ENCODE measurements around the gene TMC4.

Gene TMC4

DNA sequence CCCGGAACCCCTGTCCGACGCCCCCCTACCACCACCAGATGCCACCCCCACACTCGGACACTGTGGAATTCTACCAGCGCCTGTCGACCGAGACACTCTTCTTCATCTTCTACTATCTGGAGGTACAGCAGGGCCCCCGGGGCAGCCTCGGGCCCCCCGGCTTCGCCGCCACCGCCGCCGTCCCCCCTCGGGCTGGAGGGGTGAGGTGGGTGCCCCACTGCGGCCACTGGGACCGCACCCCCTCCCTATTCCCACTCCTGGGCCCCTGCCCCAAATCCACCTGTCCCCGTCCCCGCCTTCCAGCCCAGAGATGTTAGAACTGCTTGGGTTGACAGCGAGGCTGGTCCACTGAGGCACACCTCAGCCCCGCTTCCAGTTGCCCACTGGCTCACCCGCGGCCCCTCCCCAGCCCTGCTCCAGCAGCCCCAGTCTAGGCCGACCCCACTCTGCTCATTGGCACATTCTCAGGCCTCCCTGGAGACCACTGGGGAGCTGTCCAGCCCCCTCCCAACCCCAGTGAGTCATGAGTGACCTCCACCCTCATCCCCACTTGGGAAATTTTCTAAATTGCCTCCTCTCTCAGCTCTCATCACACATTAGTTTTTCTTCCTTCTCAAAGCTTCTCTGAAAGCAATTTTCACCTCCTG, 20.0 kb downstream of the TMC4 start:
- no peak for DNase-seq

DNA sequence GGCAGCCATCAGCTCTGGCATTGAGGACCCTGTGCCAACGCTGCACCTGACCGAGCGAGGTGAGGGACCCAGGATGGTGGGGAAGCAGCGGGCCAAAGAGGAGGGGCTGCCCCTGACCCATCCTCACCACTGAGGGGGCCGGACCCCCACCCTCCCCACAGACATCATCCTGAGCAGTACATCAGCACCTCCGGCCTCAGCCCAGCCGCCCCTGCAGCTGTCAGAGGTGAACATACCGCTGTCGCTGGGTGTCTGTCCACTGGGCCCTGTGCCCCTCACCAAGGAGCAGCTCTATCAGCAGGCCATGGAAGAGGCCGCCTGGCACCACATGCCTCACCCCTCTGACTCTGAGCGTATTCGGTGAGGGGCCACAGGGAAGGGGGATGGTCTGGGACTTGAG, 20.7 kb downstream of the TMC4 start:
- DNase-seq: no peak

DNA sequence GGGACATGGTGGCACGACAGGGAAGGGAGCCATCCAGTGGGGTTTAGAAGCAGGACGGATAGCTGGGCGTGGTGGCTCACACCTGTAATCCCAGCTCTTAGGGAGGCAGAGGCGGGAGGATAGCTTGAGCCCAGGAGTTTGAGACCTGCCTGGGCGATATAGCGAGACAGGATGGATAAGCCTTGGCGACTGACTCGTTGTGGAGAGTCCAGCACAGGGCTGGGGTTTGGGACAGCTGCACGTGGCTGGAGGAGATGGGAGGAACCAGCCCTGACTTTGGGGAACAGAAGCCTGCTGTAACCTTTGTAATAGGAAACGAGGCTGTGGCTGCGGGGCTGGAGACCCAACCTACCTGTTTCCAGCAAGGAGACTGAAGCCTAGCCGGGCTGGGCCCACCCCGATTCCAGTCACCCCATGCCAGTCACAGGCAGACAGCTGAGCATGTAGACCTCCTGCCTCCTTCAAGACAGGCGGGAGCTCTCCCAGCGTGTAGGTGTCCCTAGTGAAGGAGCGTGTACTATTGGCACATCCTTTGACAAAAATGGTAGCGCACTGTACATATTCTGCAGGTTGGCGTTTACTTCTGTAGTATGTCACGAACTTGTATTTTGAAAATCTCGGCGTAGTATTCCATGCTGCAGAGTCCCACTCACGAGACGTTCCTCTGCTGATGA, 21.5 kb downstream of the TMC4 start:
- no peak for DNase-seq

DNA sequence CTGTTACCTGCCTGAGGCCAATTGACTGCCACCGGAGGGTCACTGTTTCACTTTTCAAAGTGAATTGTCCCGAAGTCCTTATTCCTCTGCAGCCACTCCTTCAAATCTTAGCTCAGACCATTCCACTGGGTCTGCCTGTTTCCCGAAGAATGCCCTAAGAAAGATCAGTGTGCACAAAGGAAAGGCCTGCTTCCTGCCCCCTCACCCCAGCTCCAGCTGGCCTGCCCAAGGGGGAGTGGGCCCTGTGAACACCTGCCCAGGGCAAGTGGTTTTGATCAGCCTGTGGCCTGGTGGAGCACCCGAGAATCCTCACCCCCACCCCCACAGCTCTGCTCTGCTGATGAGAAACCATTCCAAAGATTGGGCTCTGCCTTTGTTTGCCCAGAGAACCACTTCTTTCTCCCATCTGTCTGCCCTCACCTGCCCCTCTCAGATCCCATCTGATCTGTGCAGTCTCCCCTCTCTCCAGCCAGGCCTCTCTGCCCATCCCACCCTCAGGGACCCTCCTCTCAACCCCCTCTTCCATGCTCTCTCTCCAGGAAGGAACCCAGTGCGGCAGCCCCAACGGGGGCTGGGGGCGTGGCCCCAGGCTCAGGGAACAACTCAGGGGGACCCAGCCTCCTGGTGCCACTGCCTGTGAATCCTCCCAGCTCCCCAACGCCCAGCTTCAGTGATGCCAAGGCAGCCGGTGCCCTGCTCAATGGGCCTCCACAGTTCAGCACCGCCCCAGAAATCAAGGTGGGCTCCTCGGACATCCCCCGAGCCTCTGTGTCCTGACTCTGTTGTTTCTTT, 23.7 kb downstream of the TMC4 start:
- no peak for DNase-seq

DNA sequence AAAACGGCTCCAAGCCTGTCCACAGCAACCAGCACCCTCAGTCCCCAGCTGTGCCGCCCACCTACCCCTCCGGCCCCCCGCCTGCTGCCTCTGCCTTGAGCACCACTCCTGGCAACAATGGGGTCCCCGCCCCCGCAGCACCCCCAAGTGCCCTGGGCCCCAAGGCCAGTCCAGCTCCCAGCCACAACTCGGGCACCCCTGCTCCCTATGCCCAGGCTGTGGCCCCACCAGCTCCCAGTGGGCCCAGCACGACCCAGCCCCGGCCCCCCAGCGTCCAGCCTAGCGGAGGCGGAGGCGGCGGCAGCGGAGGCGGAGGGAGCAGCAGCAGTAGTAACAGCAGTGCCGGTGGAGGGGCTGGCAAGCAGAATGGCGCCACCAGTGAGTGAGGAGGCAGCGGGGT, 24.8 kb downstream of the TMC4 start:
- no peak for DNase-seq

DNA sequence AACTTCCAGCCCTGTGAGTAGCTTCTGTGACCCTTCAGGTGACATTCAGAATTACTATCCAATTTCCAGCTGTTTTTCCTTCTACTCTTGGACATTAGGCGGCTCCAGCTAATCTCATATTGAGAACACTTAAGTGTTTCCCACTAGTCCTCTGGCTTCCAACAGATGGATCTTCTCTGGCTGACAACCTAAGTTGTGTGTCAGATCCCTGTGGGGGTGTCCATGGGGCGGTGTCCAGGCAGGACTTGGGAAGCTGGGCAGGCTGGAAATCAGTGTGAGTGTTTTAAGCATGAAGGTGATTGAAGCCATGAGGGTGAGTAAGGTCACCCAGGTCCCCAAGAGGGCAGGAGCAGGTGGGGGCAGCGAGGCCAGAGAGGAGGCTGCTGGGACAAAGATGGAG, 25.3 kb downstream of the TMC4 start:
- no peak for DNase-seq

DNA sequence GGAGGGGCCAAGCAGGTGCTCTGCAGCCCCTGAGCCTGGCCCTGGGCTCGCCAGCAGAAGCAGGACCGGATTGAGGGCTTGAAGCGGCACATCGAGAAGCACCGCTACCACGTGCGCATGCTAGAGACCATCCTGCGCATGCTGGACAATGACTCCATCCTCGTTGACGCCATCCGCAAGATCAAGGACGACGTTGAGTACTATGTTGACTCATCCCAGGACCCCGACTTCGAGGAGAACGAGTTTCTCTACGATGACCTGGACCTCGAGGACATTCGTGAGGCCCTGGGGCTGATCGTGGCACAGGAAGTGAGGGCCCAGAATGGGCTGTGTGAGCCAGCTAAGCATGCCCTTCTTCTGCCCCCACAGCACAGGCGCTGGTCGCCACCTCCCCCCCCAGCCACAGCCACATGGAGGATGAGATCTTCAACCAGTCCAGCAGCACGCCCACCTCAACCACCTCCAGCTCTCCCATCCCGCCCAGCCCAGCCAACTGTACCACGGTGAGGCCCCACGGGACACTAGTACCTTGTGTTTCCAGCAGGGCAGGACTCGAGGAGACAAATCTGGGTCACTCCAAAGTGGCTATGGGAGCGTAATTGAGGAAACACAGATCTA, 27.3 kb downstream of the TMC4 start:
- DNase-seq: no peak

DNA sequence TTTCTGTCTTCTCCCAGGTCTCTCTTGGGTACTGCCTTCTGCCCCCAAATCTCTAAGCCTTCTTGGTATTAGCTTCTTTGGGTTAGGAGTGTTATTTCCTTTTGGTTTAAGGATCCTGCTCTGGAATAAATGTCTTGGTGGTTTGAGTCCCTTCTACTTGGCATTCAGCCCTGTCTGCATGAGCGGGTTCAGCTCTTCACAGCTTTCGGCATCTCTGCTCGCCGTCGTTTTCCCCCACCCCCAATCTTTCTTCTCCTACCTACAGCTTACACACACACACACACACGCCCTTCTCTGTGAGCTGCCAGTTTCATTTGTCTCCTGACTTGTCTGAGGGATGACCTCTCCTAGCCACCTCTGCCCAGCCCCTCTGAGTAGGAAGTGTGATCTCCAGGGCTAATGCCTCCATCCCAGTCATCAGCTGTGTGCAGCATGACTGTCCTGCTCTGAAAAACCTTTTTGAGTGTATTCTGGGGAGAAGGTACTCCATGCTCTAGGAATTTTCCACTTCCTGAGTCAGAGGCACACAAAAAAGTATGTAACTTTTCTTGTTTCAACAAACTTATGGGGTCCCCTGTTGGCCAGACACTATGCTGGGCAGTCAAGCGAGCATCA, 30.7 kb downstream of the TMC4 start:
- DNase-seq: no peak

DNA sequence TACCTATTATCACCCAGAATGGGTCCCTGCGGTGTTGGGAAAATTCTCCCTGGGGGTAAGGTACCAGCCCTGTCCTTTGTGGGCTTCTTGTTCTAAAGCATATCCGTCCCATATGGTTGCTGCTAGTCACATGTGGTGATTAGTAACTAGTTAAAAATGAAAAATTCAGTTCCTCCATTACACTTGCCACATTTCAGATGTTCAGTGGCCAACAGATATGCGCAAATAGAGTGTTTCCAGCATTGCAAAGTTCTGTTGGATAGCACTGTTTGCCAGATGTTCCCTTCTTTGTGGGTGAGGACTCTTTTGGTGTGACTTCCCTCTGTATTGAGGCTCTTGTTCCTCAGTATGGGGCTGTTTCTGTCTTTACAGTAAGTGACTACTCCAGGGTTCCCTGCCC, 31.6 kb downstream of the TMC4 start:
- DNase-seq: no peak

DNA sequence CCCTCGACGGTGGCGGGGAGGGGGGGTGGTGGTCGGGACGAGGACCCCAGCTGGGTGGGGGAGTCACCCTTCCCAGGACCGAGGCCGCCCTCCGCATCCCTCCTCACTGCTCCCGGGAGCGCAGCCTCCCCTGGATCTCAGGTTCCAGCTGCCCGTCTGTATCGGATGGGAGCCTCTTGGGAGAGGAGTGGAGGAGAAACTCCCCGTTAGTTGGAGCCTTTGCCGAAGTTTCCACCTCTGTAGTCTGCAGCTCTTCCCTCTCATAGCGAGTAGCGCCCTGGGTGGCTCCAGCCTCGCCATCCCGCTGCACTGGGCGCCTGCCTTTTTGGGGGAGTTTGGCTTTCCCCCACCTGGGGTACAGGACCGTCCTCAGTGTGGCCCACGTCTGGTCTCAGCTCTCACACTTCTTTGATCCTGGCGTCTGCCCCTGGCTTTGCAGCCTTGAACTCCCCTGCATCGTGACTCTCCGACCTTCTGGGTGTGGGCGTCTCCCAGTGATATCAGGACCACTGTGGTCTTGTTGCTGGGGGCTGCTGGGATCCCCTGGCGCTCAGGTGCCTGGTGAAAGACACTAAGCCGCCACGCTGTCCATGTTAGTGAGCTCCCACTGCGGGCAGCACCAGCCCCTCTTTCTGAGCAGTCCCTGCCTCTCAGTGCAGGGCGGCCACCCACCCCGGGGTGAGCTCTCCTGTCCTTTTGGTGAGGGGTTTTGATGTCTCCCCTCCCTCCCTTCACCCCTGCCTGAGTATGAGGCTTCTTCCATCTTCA, 34.3 kb downstream of the TMC4 start:
- no peak for DNase-seq

DNA sequence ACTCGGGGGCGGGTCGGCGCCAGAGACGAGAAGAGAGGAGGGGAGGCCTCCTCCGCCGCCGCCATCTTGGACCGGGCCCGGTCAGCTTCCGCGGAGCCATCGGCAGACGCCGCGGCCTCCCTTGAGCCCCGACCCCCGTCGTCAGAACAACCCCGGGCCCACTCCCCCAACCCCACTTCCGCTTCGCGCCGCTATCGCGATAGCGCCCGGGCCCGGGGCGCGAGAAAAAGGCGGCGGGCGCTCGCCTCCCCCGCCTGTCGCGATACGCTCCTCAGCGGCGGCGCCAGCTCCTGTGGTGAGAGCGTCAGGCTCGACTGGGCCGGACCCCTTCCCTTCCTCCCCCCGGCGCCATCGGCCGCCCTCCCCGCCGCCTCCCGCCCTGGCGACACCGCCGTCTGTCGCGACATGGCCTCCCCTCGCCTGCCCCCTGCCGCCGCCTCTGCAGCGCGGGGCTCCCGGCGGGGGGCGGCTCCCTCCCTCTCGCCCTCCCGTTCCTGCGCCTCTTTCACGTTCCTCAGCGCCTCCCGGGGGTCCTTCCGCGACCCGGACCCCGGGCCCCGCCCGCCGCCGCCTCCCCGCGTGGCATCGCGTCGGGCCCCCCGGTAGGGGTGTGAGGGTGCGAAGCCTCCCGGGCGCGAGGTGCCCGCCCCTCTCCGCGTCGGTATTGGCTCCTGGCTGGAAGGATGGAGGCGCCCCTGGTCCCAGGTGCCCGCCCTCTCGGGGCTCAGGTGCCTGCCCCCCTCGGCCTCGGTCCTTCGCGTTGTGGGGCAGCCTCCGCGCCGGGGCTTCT, 35.1 kb downstream of the TMC4 start, which contains the start of gene CNOT3:
Gene CNOT3 (plus strand): TSS at position 64 of the 790 bp plus-strand sequence. CDS start 5,217 bp downstream, outside the sequence.
- DNase-seq: no peak

DNA sequence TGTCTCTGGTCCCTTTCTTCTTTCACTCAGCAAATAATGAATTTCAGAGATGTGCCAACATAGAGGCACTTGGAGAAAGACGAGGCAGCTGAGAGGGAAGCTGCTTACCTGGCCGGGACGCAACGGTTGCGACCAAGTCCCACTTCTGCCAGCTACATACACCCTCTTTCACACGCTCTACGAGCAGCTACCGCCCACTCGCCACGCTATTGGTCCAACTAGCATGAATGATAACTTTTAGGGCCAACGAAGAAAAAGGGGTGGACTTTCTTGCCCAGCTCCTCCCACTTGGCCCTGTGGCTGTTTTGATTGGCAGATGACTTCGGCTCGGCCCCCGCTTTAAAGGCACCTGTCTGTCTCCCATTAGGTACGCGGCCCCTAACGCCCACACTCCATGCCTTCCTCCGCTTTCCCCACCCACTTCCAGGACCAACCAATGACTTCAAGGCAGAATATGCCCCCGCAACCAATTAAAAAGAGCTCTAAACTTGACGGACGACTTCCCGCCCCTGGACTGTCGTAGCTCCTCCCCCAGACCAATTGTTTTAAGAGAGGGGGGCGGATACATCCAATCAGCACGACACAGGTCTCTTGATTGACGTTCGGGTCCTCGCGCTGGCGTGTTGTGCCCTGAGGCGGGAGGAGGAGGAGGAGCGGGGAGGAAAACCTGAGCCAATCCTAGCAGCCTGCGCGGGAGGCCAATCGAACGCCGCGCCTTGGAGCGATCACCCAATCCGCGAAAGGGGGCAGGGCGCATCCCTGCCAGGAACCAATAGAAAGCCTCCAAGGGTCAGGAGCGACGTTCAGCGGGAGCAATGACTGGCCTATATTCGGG, 35.9 kb downstream of the TMC4 start:
- peak; percentile 100 for DNase-seq

DNA sequence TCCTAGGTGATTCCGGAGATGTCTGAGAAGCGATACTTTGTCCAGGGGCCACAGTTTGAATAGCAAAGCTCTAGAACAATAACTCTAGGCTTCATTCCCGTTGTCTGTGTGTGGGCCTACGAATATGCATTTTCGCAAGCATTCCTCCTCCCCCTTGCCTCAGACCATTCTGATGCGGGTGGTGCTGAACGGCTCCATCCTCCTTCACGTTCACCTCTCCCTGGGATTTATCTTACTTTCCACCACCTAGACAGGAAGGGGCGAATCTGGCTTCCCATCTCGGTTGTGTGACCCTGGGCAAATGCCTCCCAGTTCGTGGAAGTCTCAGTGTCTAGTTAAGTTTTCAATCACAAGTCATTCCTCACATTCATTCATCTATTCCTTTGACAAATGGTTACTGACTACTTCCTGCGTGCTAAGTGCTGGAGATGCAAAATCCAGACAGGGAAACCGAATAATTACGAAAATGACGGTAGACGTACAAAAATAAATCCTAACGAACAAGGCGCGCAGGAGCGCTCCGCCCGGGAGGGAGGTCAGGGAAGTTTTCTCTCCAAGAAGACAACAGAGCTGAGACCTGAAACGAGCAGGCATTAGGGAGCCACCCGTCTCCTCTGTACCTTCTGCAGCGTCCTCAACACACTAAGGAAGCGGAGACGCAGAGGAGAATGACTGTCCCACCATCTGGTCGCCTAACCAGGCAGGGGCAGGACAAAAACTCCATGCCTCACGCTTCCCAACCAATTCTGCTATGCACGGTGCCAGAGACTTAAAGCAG, 36.7 kb downstream of the TMC4 start:
- no peak for DNase-seq

DNA sequence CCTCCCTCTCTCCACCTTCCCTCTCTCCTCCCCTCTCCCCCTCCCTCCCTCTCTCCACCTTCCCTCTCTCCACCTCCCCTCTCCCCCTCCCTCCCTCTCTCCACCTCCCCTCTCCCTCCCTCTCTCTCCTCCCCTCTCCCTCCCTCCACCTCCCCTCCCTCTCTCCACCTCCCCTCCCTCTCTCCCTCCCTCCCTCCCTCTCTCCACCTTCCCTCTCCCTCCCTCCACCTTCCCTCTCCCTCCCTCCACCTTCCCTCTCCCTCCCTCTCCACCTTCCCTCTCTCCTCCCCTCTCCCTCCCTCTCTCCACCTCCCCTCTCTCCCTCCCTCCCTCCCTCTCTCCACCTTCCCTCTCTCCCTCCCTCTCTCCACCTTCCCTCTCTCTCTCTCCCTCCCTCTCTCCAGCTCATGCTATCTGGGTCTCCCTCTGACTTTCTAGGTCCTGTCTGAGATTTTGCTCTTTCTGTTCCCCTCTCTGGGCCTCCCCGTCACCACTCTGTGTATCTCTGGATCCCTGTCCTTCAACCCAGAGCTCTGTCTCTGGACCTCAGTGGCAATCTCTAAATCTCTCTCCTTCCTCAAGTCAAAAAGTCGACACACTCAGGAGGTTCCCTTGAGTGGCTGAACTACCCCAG, 38.9 kb downstream of the TMC4 start:
- no peak for DNase-seq

DNA sequence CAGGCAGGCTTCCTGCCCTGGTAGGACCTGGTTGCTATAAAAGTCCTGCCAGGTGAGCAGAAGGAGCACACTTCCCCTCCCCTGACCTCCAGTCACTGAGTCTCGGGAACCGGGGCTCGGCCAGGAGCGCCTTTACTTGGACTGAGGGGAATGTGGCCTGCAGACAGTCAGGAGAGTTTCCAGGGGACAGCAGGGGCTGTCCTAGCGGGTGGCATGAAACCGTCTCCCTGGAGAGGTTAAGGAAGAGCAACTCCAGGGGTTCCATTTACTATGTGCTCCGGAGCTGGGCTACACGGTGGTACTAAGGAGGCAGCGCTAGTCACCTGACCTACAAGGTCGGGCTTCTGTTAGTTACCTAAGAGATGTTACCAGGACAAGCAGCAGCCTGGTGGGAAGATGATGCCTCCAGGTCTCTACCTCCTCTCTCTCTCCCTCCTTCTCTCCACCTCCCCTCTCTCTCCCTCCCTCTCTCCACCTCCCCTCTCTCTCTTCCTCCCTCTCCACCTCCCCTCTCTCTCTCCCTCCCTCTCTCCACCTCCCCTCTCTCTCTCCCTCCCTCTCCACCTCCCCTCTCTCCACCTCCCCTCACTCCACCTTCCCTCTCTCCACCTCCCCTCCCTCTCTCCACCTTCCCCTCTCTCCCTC, 39.5 kb downstream of the TMC4 start:
- DNase-seq: peak; percentile 74

DNA sequence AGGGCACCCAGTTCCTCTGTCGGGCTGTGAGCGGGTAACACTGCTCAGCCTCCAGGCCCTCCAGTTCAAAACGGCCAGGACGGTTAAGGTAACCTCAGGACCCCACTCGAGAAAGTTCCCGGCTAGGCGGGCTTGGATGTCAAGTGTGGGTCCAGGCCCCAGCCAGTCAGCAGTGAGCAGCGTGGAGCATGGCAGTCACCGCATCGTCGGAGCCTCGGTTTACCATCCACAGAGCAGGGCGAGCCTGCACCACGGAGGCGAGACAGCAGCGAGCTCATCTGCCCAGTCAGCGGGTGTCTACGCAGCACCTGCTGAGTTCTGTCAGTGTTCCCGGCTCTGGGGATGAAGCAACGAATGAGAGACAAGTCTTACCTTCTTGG, 43.4 kb downstream of the TMC4 start:
- DNase-seq: no peak

DNA sequence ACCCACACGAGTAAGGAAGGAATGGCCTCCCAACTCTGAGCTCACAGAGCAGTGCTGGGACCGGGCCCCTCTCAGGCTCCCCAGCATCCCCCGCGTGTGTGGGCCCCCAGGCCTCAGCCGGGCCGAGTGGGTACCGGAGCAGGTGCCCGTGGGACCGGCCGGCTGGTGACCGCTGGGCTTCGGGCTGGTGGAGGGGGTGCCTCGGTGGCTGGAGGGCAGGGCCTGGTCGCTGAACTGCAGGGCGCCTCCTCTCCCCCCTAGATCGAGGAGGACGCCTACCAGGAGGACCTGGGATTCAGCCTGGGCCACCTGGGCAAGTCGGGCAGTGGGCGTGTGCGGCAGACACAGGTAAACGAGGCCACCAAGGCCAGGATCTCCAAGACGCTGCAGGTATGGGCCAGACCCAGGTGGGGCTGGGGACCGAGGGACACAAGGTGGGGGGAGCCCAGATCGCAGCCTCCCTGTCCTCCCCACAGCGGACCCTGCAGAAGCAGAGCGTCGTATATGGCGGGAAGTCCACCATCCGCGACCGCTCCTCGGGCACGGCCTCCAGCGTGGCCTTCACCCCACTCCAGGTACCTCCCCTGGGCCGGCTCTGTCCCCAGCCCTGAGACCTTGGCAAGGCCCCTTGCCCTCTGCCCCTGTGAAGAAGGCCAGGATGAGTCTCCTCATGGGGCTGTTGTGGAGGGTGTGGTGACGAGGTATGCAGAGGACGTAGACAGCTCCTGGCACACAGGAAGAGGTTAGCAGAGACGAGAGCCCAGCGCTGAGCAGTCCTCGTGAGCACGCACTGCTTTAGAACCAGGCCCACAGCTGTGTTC, 44.0 kb downstream of the TMC4 start:
- no peak for DNase-seq

DNA sequence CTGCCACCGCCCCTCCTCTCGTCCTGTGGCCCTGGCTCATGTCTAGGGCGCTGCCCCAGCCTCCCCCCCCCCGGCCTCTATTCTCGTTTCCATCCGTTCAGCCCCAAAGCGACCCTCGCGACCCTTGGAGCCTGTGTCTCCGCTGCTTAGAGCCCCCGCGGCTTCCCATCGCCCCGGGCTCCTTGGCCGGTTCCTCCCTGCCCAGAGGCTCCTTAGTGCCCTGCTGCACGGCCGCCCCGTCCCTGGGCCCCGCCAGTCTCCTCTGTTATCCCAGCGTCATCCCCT, 44.6 kb downstream of the TMC4 start:
- no peak for DNase-seq
